Right lobe of liver (tissue), 6 donors: ENCODE results near the gene DRAXIN. TPM values are rescaled to one million over a fixed set of nuclear protein-coding genes. Genes with fewer than 3 reads are reported as not detected.

Source experiments
- ATAC-seq, 4 donors: fragments of 200-7000 bp; cut with Tn5 transposase; one replicate each; pipeline ENCODE4 v1.9.1; 2020; ENCODE audit warnings: mild to moderate bottlenecking in 4 of 4, moderate library complexity in 4 of 4
- DNase-seq, 3 donors: peaks; one replicate each; pipeline ENCODE4 v3.0.0-alpha.2; 2020
- H3K27ac ChIP-seq, 3 donors: fragments of 200-600 bp; one replicate each; pipeline ENCODE4 v1.8.0; 2022
- H3K27me3 ChIP-seq, 2 donors: fragments of 200-600 bp; one replicate each; pipeline ENCODE4 v1.8.0; 2022
- H3K36me3 ChIP-seq, 4 donors: fragments of 200-600 bp; sonication (generic) in 1 of 4; one replicate each; pipeline versions ENCODE4 v1.5.1 to v1.8.0; 2017 to 2022; ENCODE audit warnings: control low read depth in 1 of 4
- H3K4me1 ChIP-seq, 4 donors: fragments of 200-600 bp; sonication (generic) in 1 of 4; one replicate each; pipeline versions ENCODE4 v1.5.1 to v1.8.0; 2017 to 2022; ENCODE audit warnings: control low read depth in 1 of 4
- H3K4me3 ChIP-seq, 3 donors: fragments of 200-600 bp; one replicate each; pipeline ENCODE4 v1.8.0; 2022
- H3K9me3 ChIP-seq, 4 donors: fragments of 200-600 bp; sonication (generic) in 1 of 4; one replicate each; pipeline versions ENCODE4 v1.5.1 to v1.8.0; 2017 to 2022; ENCODE audit warnings: control low read depth in 1 of 4
- CTCF ChIP-seq, 4 donors: fragments of 200-600 bp in 3 of 4; fragments of 450-650 bp in 1 of 4; IDR thresholded peaks; one replicate each; pipeline versions ENCODE4 v1.5.1 to v1.8.0; 2016 to 2022; ENCODE audit warnings: antibody characterized with exemption in 4 of 4, mild to moderate bottlenecking in 2 of 4
- POLR2A ChIP-seq: fragments of 450-650 bp; IDR thresholded peaks from one replicate; pipeline ENCODE4 v1.6.1; 2017; ENCODE audit warnings: antibody characterized with exemption, mild to moderate bottlenecking
- WGBS: methylation state at CpG from one replicate; pipeline ENCODE4 v1.1.6; 2018; ENCODE audit warnings: low coverage, low lambda C conversion rate; ENCODE audit not compliant: insufficient coverage; ENCODE audit errors: missing lambda C conversion rate; 5-methylcytosine and 5-hydroxymethylcytosine counted together
- intact Hi-C, 2 donors: fragments of 100-400 bp; cut with DNase I; formaldehyde crosslinking; loops; one replicate each; pipeline versions ENCODE4 v1.11.2 to v1.14.1; 2022
- total RNA-seq, 6 experiments: library from RNA; depleted of rRNA in 2 of 6; stranded (reverse); fragments of >200 nt in 2 of 6; fragmentation: NEBNext Ultra II Directional in 3 of 6; extraction: Animal tissue kit (Norgen Biotek cat#: 25700) in 3 of 6; gene quantifications; one replicate each; pipeline versions ENCODE4 v1.1.0 to v1.2.4, GENCODE V29; 2016 to 2023
- donor health status: DM: no; HTN: yes; CAD: no.
- donor health status: DM: no; HTN: no; CAD: no.
- donor health status: DM: no; HTN: no; CAD: no.
- donor health status: DM: no; HTN: yes; CAD: no.
- donor health status: DM: no; HTN: yes; CAD: no.

Gene DRAXIN
- total RNA-seq, 6 experiments from 2014 or later = not detected

- intact Hi-C loops = no loop called here
- Histone ChIP-seq H3K4me1 (peaks cover 0 to 45% (median 14%) of the 10 kb centered on the region in 4 donors), H3K27me3 (no peaks in the 10 kb centered on the region), H3K27ac (no peak overlapping the region), H3K9me3 (no peaks in the 10 kb centered on the region), H3K4me3 (no peak overlapping the region), H3K36me3 (peaks cover 0 to 12% (median 4%) of the 10 kb centered on the region in 4 donors)
- TF ChIP-seq POLR2A = no peak
- no peak for TF ChIP-seq CTCF (IDR thresholded peaks at IDR 0.05)
- WGBS = 67% methylated on average over 1 of the region's 14 CpGs
- DNase-seq = no peak
- ATAC-seq = no peak
These were observed 18.3 kb upstream of the DRAXIN start for GRCh38 chr1:11673089-11673769.

- TF ChIP-seq POLR2A (no peak), CTCF (IDR thresholded peaks at IDR 0.05) (no peak)
- intact Hi-C loops = no loop called here
- Histone ChIP-seq H3K36me3 (peaks cover 0 to 12% (median 4%) of the 10 kb centered on the region in 4 donors), H3K9me3 (no peaks in the 10 kb centered on the region), H3K27me3 (no peaks in the 10 kb centered on the region), H3K4me1 (peaks cover 0 to 45% (median 14%) of the 10 kb centered on the region in 4 donors), H3K4me3 (no peak overlapping the region), H3K27ac (no peak overlapping the region)
- WGBS = no CpG with 5 or more reads among the region's 14 CpGs
- DNase-seq (no peak), ATAC-seq (no peak)
These were observed 17.0 kb upstream of the DRAXIN start for GRCh38 chr1:11674488-11674887.

- Histone ChIP-seq H3K27ac (peak overlapping the region in 1 of 3 donors; percentile 68), H3K36me3 (peaks cover 0 to 12% (median 4%) of the 10 kb centered on the region in 4 donors), H3K4me3 (no peak overlapping the region), H3K4me1 (peaks cover 0 to 50% (median 14%) of the 10 kb centered on the region in 4 donors), H3K27me3 (no peaks in the 10 kb centered on the region), H3K9me3 (no peaks in the 10 kb centered on the region)
- intact Hi-C loops = no loop called here
- 83% methylated on average over 1 of the region's 10 CpGs for WGBS
- TF ChIP-seq POLR2A (no peak), CTCF (IDR thresholded peaks at IDR 0.05) (no peak)
- DNase-seq (no peak), ATAC-seq (no peak)
These were observed 16.2 kb upstream of the DRAXIN start for GRCh38 chr1:11675325-11675724.

- H3K27me3 ChIP-seq = no peaks in the 10 kb centered on the region
- peaks cover 0 to 46% (median 10%) of the 10 kb centered on the region in 4 donors for H3K4me1 ChIP-seq
- peaks cover 0 to 12% (median 4%) of the 10 kb centered on the region in 4 donors for H3K36me3 ChIP-seq
- no peaks in the 10 kb centered on the region for H3K9me3 ChIP-seq
- 49% methylated on average over 5 of the region's 10 CpGs for WGBS
- peak; percentile 67 to 77 (median 68) for ATAC-seq
- intact Hi-C loops = no loop called here
- DNase-seq = peak; percentile 80 to 96 (median 93)
- TF ChIP-seq POLR2A = no peak
- peak overlapping the region in 2 of 3 donors; percentile 10 to 68 for H3K27ac ChIP-seq
- no peak overlapping the region for H3K4me3 ChIP-seq
These were observed 15.0 kb upstream of the DRAXIN start for GRCh38 chr1:11676386-11677103.

- ATAC-seq = no peak
- no peaks in the 10 kb centered on the region for H3K27me3 ChIP-seq
- TF ChIP-seq POLR2A = no peak
- TF ChIP-seq CTCF (IDR thresholded peaks at IDR 0.05) = no peak
- no peak for DNase-seq
- WGBS = 94% methylated on average over 2 of the region's 2 CpGs
- H3K4me1 ChIP-seq = peaks cover 0 to 40% (median 9%) of the 10 kb centered on the region in 4 donors
- H3K4me3 ChIP-seq = no peak overlapping the region
- peaks cover 0 to 9% (median 4%) of the 10 kb centered on the region in 4 donors for H3K36me3 ChIP-seq
- H3K27ac ChIP-seq = no peak overlapping the region
- intact Hi-C loops = no loop called here
- no peaks in the 10 kb centered on the region for H3K9me3 ChIP-seq
These were observed 13.1 kb upstream of the DRAXIN start for GRCh38 chr1:11678442-11678841.
